DOHH2 (cell line): Measurements from ENCODE around the gene GARNL3.

Experiments
- H3F3A ChIP-seq: fragments of 200-600 bp; sonication (generic), shearing (Covaris generic); 2 replicates; pipeline ENCODE4 v1.6.0; 2016; ENCODE audit warnings: antibody characterized with exemption, mild to moderate bottlenecking; ENCODE audit not compliant: control insufficient read depth, insufficient read depth
- H3K27ac ChIP-seq: fragments of 200-600 bp; sonication (generic); 2 replicates; pipeline ENCODE4 v1.5.1; 2014; ENCODE audit warnings: low read depth, mild to moderate bottlenecking, low read length, moderate library complexity
- H3K27me3 ChIP-seq: fragments of 200-600 bp; sonication (generic); 2 replicates; pipeline ENCODE4 v1.6.1; 2014; ENCODE audit warnings: mild to moderate bottlenecking, low read length, mixed read lengths; ENCODE audit not compliant: control insufficient read depth
- H3K36me3 ChIP-seq: fragments of 200-600 bp; sonication (generic); 2 replicates; pipeline ENCODE4 v1.6.1; 2014; ENCODE audit warnings: mild to moderate bottlenecking, low read length, moderate library complexity, mixed read lengths; ENCODE audit not compliant: control insufficient read depth
- H3K4me1 ChIP-seq: fragments of 200-600 bp; sonication (generic); 2 replicates; pipeline ENCODE4 v1.6.1; 2014; ENCODE audit warnings: mild to moderate bottlenecking, low read length, mixed read lengths; ENCODE audit not compliant: control insufficient read depth
- H3K4me2 ChIP-seq: fragments of 200-600 bp; sonication (generic); 2 replicates; pipeline ENCODE4 v1.6.0; 2014; ENCODE audit warnings: mild to moderate bottlenecking, low read length, moderate library complexity
- H3K4me3 ChIP-seq: fragments of 200-600 bp; sonication (generic); 2 replicates; pipeline ENCODE4 v1.5.1; 2014; ENCODE audit warnings: mild to moderate bottlenecking, low read length, mixed read lengths
- H3K79me2 ChIP-seq: fragments of 200-600 bp; sonication (generic); 2 replicates; pipeline ENCODE4 v1.6.1; 2014; ENCODE audit warnings: mild to moderate bottlenecking, low read length, mixed read lengths; ENCODE audit not compliant: control insufficient read depth
- H3K9me2 ChIP-seq: fragments of 200-600 bp; sonication (generic); replicated peaks from 2 replicates; pipeline ENCODE4 v1.6.1; 2014; ENCODE audit warnings: mild to moderate bottlenecking, low read length, mixed read lengths; ENCODE audit not compliant: control insufficient read depth
- H3K9me3 ChIP-seq: fragments of 200-600 bp; sonication (generic); 2 replicates; pipeline ENCODE4 v1.6.1; 2014; ENCODE audit warnings: antibody characterized with exemption, low read length, mixed read lengths; ENCODE audit not compliant: control insufficient read depth, insufficient read depth
- H4K20me1 ChIP-seq: fragments of 200-600 bp; sonication (generic); 2 replicates; pipeline ENCODE4 v1.6.0; 2014; ENCODE audit warnings: low read depth, mild to moderate bottlenecking, antibody characterized with exemption, low read length, moderate library complexity; ENCODE audit not compliant: control insufficient read depth, insufficient read depth
- EZH2phosphoT487 ChIP-seq: fragments of 200-600 bp; sonication (generic); IDR thresholded peaks from 2 replicates; pipeline ENCODE4 v1.6.1; 2017; ENCODE audit warnings: borderline replicate concordance, mild to moderate bottlenecking, antibody characterized with exemption, low read length, moderate library complexity, mixed read lengths
- TF ChIP-seq, protein P1 (sequence below): fragments of 200-600 bp; sonication (generic); IDR thresholded peaks from one replicate; pipeline ENCODE4 v1.5.1; 2014; ENCODE audit warnings: antibody characterized with exemption, mild to moderate bottlenecking, low read depth, low read length; ENCODE audit not compliant: poor library complexity, severe bottlenecking

GARNL3 gene

DNA sequence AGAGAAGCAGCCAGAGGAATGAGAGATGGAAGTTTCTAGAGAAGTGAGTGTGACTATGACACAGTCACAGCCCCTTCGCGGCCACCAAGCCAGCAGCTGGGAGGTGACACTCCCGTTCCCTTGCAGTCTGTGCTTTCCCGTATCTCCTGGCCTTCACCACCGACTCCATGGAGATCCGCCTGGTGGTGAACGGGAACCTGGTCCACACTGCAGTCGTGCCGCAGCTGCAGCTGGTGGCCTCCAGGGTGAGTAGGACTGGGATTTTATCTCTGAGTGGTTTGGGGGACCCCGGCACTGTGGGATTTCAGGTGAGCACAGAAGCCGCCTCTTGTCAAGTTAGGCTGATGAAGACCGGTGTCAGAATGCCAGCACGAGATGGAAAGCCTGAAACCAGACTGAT is 120.3 kb downstream of the GARNL3 start:
- H3K9me3 ChIP-seq: no peaks in the 10 kb centered on the region
- no peaks in the 10 kb centered on the region for H3F3A ChIP-seq
- TF ChIP-seq EZH2phosphoT487: no peak
- TF ChIP-seq, protein P1, sequence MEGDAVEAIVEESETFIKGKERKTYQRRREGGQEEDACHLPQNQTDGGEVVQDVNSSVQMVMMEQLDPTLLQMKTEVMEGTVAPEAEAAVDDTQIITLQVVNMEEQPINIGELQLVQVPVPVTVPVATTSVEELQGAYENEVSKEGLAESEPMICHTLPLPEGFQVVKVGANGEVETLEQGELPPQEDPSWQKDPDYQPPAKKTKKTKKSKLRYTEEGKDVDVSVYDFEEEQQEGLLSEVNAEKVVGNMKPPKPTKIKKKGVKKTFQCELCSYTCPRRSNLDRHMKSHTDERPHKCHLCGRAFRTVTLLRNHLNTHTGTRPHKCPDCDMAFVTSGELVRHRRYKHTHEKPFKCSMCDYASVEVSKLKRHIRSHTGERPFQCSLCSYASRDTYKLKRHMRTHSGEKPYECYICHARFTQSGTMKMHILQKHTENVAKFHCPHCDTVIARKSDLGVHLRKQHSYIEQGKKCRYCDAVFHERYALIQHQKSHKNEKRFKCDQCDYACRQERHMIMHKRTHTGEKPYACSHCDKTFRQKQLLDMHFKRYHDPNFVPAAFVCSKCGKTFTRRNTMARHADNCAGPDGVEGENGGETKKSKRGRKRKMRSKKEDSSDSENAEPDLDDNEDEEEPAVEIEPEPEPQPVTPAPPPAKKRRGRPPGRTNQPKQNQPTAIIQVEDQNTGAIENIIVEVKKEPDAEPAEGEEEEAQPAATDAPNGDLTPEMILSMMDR: no peak
- H4K20me1 ChIP-seq: no peaks in the 10 kb centered on the region
- no peak overlapping the region for H3K27ac ChIP-seq
- H3K9me2 ChIP-seq: no peaks in the 10 kb centered on the region
- H3K4me1 ChIP-seq: no peaks in the 10 kb centered on the region
- H3K79me2 ChIP-seq: no peaks in the 10 kb centered on the region
- no peaks in the 10 kb centered on the region for H3K36me3 ChIP-seq
- H3K4me2 ChIP-seq: no peak overlapping the region
- H3K27me3 ChIP-seq: 0 out of 2 replicates have a peak, but pooled peaks cover 6% of the 10 kb centered on the region
- H3K4me3 ChIP-seq: no peak overlapping the region

DNA sequence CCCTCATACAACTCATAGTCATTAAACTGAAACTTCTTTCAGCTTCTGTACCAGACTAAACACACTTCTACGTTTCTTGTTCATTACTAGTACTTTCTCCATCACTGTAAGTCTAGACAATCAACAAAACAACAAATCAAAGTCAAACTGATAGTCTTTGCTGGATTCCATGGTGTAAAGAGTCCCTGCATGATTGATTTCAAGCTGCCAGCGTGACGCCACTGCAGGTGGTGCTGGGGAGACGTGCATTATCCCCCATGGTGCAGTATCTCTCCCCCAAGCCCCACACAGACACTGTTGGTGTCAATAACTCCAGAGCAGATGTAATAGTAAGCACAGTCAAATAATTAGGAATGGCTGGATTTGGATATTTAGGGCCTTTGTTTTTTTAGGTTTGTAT is 121.7 kb downstream of the GARNL3 start:
- no peaks in the 10 kb centered on the region for H4K20me1 ChIP-seq
- TF ChIP-seq EZH2phosphoT487: no peak
- TF ChIP-seq, protein P1: no peak
- no peaks in the 10 kb centered on the region for H3K9me2 ChIP-seq
- no peaks in the 10 kb centered on the region for H3K79me2 ChIP-seq
- no peaks in the 10 kb centered on the region for H3F3A ChIP-seq
- no peaks in the 10 kb centered on the region for H3K9me3 ChIP-seq
- no peaks in the 10 kb centered on the region for H3K36me3 ChIP-seq
- no peaks in the 10 kb centered on the region for H3K4me1 ChIP-seq
- H3K27ac ChIP-seq: no peak overlapping the region
- 0 out of 2 replicates have a peak, but pooled peaks cover 6% of the 10 kb centered on the region for H3K27me3 ChIP-seq
- H3K4me2 ChIP-seq: no peak overlapping the region
- H3K4me3 ChIP-seq: no peak overlapping the region

DNA sequence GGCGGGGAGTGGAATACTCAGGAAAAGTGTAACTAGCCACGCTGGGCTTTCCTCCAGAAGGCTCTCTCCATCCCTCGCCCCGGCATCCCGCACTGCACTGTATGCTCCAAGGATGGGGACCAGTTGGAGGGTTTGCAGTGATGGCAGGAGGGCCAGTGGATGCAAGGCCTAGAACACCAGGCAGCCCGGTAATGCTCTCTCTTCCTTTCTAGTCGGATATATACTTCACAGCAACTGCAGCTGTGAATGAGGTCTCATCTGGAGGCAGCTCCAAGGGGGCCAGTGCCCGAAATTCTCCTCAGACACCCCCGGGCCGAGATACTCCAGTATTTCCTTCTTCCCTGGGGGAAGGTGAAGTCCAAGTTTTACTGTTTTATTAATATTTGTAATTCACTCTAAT is 122.4 kb downstream of the GARNL3 start:
- Histone ChIP-seq H3K9me2 (no peaks in the 10 kb centered on the region), H3K4me1 (no peaks in the 10 kb centered on the region), H3K4me2 (no peak overlapping the region), H3K36me3 (no peaks in the 10 kb centered on the region), H3K79me2 (no peaks in the 10 kb centered on the region), H3K9me3 (no peaks in the 10 kb centered on the region), H3F3A (no peaks in the 10 kb centered on the region), H3K27ac (no peak overlapping the region), H3K4me3 (no peak overlapping the region), H3K27me3 (0 out of 2 replicates have a peak, but pooled peaks cover 6% of the 10 kb centered on the region), H4K20me1 (no peaks in the 10 kb centered on the region)
- TF ChIP-seq EZH2phosphoT487: no peak

DNA sequence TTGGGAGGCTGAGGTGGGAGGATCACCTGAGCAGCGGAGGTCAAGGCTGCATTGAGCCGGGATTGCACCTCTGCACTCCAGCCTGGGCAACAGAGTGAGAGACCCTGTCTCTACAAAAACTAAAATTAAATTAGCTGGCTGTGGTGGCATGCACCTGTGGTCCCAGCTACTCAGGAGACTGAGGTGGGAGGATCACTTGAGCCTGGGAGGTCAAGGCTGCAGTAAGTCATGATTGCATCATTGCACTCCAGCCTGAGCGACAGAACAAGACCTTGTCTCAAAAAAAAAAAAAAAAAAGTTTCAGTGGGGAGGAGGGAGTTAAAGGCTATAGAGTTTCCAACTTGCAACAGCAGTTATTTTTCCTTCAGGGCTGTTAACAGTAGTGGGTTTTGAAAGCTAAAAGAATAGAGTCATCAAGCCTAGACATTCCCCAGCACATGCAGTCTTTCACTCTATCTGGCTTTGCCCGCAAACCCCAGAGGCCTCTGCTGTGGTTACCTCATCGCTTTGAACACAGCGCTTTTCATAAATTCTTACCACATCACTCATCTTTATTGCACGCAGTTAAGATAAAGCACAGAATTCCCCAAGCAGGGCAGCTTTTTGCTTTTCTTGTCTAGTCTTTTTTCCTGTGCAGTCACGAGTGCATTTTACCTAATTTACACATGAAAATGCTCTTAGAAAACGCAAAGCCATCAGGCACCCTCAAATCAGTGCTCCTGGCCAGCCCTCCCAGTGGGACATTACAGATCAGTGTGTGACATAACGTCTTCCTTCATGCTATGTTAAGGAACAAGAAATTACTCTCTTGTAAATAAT is 123.7 kb downstream of the GARNL3 start:
- no peaks in the 10 kb centered on the region for H4K20me1 ChIP-seq
- no peaks in the 10 kb centered on the region for H3K9me3 ChIP-seq
- no peak overlapping the region for H3K27ac ChIP-seq
- H3K4me2 ChIP-seq: no peak overlapping the region
- no peaks in the 10 kb centered on the region for H3K4me1 ChIP-seq
- H3K36me3 ChIP-seq: no peaks in the 10 kb centered on the region
- H3K4me3 ChIP-seq: no peak overlapping the region
- no peaks in the 10 kb centered on the region for H3K9me2 ChIP-seq
- 0 out of 2 replicates have a peak, but pooled peaks cover 6% of the 10 kb centered on the region for H3K27me3 ChIP-seq
- no peak for TF ChIP-seq EZH2phosphoT487
- TF ChIP-seq, protein P1: no peak
- H3F3A ChIP-seq: no peaks in the 10 kb centered on the region
- no peaks in the 10 kb centered on the region for H3K79me2 ChIP-seq
